ENCODE data around the gene FGFR3. TPM values are rescaled to one million over a fixed set of nuclear protein-coding genes. Genes with fewer than 3 reads are reported as not detected.

The FGFR3 gene
- total and polyA plus RNA-seq, 2 of the 8 experiments (the other 6 are each of a cell fraction or from before 2014, with no cell fraction given): 9.0 to 19.5 TPM

DNA sequence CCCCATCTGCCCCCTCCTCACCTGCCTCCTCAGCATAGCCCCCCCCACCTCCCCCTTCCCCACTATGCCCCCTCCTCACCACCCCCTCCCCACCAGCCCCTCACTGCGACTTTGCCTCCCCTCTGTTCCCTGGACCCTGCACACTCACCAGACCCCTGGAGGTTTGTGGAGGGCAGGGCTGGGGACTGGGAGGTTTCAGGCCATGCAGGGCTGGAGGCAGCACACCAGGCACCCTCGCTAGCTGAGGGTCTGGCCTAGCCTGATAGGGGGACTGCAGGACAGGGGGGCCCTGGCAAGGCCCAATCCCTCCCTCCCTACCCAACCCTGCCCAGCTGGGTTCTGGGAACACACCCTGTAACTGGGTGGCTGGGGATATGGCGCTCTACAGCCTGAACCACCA is 43.7 kb upstream of the FGFR3 start:
- no peak for FAIRE-seq
- no peaks in the 10 kb centered on the region for H3K79me2 ChIP-seq (ENCODE audit: control insufficient read depth in 1 of 2, insufficient read depth in 2 of 2, low read length in 2 of 2)
- no peak overlapping the region for H2AK5ac ChIP-seq (ENCODE audit: low read depth, low read length)
- H3K14ac ChIP-seq (ENCODE audit: insufficient read length): no peak overlapping the region
- no peak overlapping the region for H3K4me3 ChIP-seq (ENCODE audit: extremely low read depth in 1 of 4, insufficient read depth in 2 of 4, low read depth in 3 of 4, low read length in 4 of 4)
- H4K20me1 ChIP-seq (replicated peaks in 1 of 2; ENCODE audit: control insufficient read depth in 1 of 2, insufficient read depth in 2 of 2, low read length in 2 of 2): peaks cover 2 to 4% of the 10 kb centered on the region in 2 experiments
- no peak overlapping the region for H3K9ac ChIP-seq (replicated peaks in 1 of 4; ENCODE audit: extremely low read depth in 1 of 4, low read depth in 3 of 4, low read length in 3 of 4)
- H3K27me3 ChIP-seq (replicated peaks in 1 of 4; ENCODE audit: control insufficient read depth in 3 of 4, extremely low read depth in 1 of 4, insufficient read depth in 3 of 4, low read length in 3 of 4): peaks cover 0 to 4% (median 0%) of the 10 kb centered on the region in 4 experiments; a peak in 2 of 7 replicates
- no peak overlapping the region for H2AFZ ChIP-seq (ENCODE audit: low read length)
- no peak overlapping the region for H3K56ac ChIP-seq (replicated peaks; ENCODE audit: insufficient read length, low read depth, low read length)
- H3K4ac ChIP-seq (replicated peaks; ENCODE audit: insufficient read length, low read depth, low read length): no peak overlapping the region
- H3K23ac ChIP-seq (ENCODE audit: insufficient read length): no peak overlapping the region
- no peaks in the 10 kb centered on the region for H3K79me1 ChIP-seq (ENCODE audit: low read depth, low read length)
- H3K9me3 ChIP-seq (ENCODE audit: insufficient read depth in 2 of 2, low read depth in 1 of 2, low read length in 1 of 2): no peaks in the 10 kb centered on the region
- no peak overlapping the region for H4K5ac ChIP-seq (ENCODE audit: insufficient read length, low read depth, low read length)
- H3K4me1 ChIP-seq (replicated peaks in 1 of 4; ENCODE audit: control insufficient read depth in 3 of 4, insufficient read depth in 4 of 4, low read length in 3 of 4): peaks cover 0 to 15% (median 11%) of the 10 kb centered on the region in 4 experiments; a peak in 6 of 7 replicates
- no peak overlapping the region; the same call in 1 of the 2 replicates for H4K8ac ChIP-seq (ENCODE audit: extremely low read depth, insufficient read depth, low read length)
- no peak overlapping the region for H3K27ac ChIP-seq (ENCODE audit: low read depth, low read length)
- H3K18ac ChIP-seq (ENCODE audit: extremely low read depth, low read length): no peak overlapping the region; the same call in 1 of the 2 replicates
- H2BK15ac ChIP-seq (ENCODE audit: low read length): no peak overlapping the region
- POLR2A ChIA-PET (ENCODE audit: partially characterized antibody): interaction anchor here (1.4 to 2.8 kb wide), 2 partner anchors 9 to 56 kb away, joined by 3 to 15 read pairs; no protein-coding TSS in a partner anchor
- no peak overlapping the region for H2BK12ac ChIP-seq (ENCODE audit: low read depth, low read length)
- H2BK5ac ChIP-seq (ENCODE audit: low read depth, low read length): no peak overlapping the region
- no peak overlapping the region for H2BK120ac ChIP-seq (replicated peaks; ENCODE audit: low read depth, low read length)
- no peak for DNase-seq (ENCODE audit: low read depth in 1 of 2, low spot score in 2 of 2)
- no peak overlapping the region for H4K91ac ChIP-seq (replicated peaks; ENCODE audit: insufficient read length, low read length)
- H3K23me2 ChIP-seq (ENCODE audit: low read depth, low read length): no peaks in the 10 kb centered on the region
- H3K4me2 ChIP-seq (ENCODE audit: insufficient read depth in 1 of 2, low read depth in 2 of 2, low read length in 2 of 2): no peak overlapping the region; a peak in 1 of 4 replicates
- peaks cover 0 to 9% (median 6%) of the 10 kb centered on the region in 4 experiments; a peak in 5 of 8 replicates for H3K36me3 ChIP-seq (ENCODE audit: control insufficient read depth in 2 of 4, insufficient read depth in 4 of 4, low read length in 3 of 4)
- 100% methylated on average over 1 of the region's 3 CpGs; no CpG with 5 or more reads in 1 of the 2 experiments for WGBS, 2 experiments (ENCODE audit: extremely low coverage in 1 of 2, insufficient coverage in 1 of 2, insufficient read length in 1 of 2, insufficient replicate concordance in 2 of 2, low coverage in 1 of 2, low lambda C conversion rate in 2 of 2, missing lambda C conversion rate in 1 of 2)
- CTCF ChIA-PET (ENCODE audit: partially characterized antibody): interaction anchor here (3.2 to 52.9 kb wide), 3 partner anchors 40 to 161 kb away, joined by 15 to 2507 read pairs (median 34); partner anchors contain the start of gene FGFR3
- H2BK20ac ChIP-seq (ENCODE audit: low read length): no peak overlapping the region
- TF ChIP-seq POLR2AphosphoS5 (IDR thresholded peaks at IDR 0.05; ENCODE audit: low read depth, low read length) (no peak), JUN (IDR thresholded peaks at IDR 0.05; ENCODE audit: low read depth, low read length) (no peak), FOSL1 (IDR thresholded peaks at IDR 0.05; ENCODE audit: insufficient read depth, low read depth, low read length) (no peak), KDM4A (IDR thresholded peaks at IDR 0.05; ENCODE audit: low read depth, low read length, severe bottlenecking) (no peak), BCL11A (IDR thresholded peaks at IDR 0.05; ENCODE audit: low read depth in 2 of 2, low read length in 2 of 2) (no peak), RBBP5 (IDR thresholded peaks at IDR 0.05; ENCODE audit: borderline replicate concordance, low read depth, low read length) (no peak), RXRA (IDR thresholded peaks at IDR 0.05; ENCODE audit: insufficient read depth, low read depth, low read length) (no peak), RAD21 (IDR thresholded peaks at IDR 0.05 in 1 of 2, conservative IDR thresholded peaks at IDR 0.05 in 1 of 2; ENCODE audit: low read depth in 2 of 2, low read length in 2 of 2) (no peak), ATF3 (IDR thresholded peaks at IDR 0.05; ENCODE audit: insufficient read depth, low read depth, low read length) (no peak), HDAC2 (IDR thresholded peaks at IDR 0.05; ENCODE audit: borderline replicate concordance in 1 of 2, low read depth in 2 of 2, low read length in 2 of 2) (no peak), NRF1 (IDR thresholded peaks at IDR 0.05; ENCODE audit: low read depth, low read length) (no peak), CTBP2 (IDR thresholded peaks at IDR 0.05; ENCODE audit: borderline replicate concordance, insufficient read depth, insufficient read length, low read length) (no peak)

All from H1 (cell line).